Thyroid gland (tissue), 4 donors: Measurements from ENCODE around the gene CCM2.

Experiments
- POLR2A ChIP-seq, 2 donors: fragments of 450-650 bp; IDR thresholded peaks; one replicate each; pipeline ENCODE4 v1.6.1; 2017; ENCODE audit warnings: antibody characterized with exemption in 2 of 2, mild to moderate bottlenecking in 2 of 2, moderate library complexity in 1 of 2
- TF ChIP-seq, protein P1 (sequence below), 6 experiments: fragments of 200-600 bp in 3 of 6; fragments of 450-650 bp in 3 of 6; sonication (generic) in 3 of 6; IDR thresholded peaks; one replicate each; pipeline ENCODE4 v1.5.1; 2016 to 2019; ENCODE audit warnings: antibody characterized with exemption in 6 of 6, mild to moderate bottlenecking in 2 of 6, inconsistent platforms in 1 of 6, moderate library complexity in 1 of 6

DNA sequence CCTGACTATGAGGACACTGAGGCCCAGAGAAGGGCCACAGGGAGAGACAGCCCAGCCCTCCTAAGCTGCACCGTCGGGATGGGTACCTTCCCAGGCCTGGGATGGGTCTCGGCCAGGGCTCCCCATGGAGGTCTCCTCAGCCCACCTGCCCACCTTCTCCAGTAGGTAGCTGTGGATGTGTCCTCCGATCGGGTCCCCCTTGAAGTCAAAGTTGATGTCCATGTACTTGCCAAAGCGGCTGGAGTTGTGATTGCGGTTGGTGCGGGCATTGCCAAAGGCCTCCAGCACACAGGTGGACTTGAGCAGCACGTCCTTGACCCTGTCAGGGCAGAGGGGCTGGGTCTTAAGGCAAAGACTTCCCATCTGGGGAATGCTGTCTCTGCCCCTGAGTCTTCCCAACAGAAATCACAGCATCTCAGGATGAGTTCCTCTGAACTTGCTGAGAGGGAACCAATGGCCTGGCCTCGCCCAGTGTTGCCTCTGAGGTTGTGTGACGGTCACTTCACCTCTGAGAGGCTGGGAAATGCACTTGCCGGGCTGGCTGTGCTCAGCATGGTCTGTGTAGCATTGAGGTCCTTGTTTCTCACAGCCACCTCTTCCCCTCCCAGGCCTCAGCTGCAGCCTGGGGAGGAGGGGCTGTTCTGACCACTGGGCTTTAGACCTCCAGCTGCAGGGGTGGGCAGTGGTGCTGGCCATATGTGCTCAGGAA is 24.5 kb upstream of the CCM2 start:
- TF ChIP-seq, protein P1, sequence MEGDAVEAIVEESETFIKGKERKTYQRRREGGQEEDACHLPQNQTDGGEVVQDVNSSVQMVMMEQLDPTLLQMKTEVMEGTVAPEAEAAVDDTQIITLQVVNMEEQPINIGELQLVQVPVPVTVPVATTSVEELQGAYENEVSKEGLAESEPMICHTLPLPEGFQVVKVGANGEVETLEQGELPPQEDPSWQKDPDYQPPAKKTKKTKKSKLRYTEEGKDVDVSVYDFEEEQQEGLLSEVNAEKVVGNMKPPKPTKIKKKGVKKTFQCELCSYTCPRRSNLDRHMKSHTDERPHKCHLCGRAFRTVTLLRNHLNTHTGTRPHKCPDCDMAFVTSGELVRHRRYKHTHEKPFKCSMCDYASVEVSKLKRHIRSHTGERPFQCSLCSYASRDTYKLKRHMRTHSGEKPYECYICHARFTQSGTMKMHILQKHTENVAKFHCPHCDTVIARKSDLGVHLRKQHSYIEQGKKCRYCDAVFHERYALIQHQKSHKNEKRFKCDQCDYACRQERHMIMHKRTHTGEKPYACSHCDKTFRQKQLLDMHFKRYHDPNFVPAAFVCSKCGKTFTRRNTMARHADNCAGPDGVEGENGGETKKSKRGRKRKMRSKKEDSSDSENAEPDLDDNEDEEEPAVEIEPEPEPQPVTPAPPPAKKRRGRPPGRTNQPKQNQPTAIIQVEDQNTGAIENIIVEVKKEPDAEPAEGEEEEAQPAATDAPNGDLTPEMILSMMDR (IDR thresholded peaks at IDR 0.05) = no peak
- TF ChIP-seq POLR2A (IDR thresholded peaks at IDR 0.05) = no peak
